Ascending aorta (tissue), 2 donors: ENCODE data around the gene FHIP1A. TPM values are rescaled to one million over a fixed set of nuclear protein-coding genes. Genes with fewer than 3 reads are reported as not detected.
"Not testable (repeated sequence)": the region's sequence is repeated elsewhere in the genome, so short reads cannot be mapped to it uniquely, and the experiment has no call there.

Experiments used
- DNase-seq, 2 donors: peaks; one replicate each; pipeline ENCODE4 v3.0.0-alpha.2; 2019; ENCODE audit warnings: low spot score in 2 of 2
- H3K27ac ChIP-seq, 2 donors: fragments of 200-600 bp; sonication (generic); one replicate each; pipeline ENCODE4 v1.5.1; 2016 to 2017; ENCODE audit warnings: mild to moderate bottlenecking in 1 of 2
- H3K27me3 ChIP-seq: fragments of 200-600 bp; sonication (generic); one replicate; pipeline ENCODE4 v1.5.1; 2017
- H3K36me3 ChIP-seq, 2 donors: fragments of 200-600 bp; sonication (generic); one replicate each; pipeline ENCODE4 v1.5.1; 2016
- H3K4me1 ChIP-seq, 2 donors: fragments of 200-600 bp; sonication (generic); one replicate each; pipeline ENCODE4 v1.5.1; 2016 to 2017; ENCODE audit warnings: mild to moderate bottlenecking in 1 of 2
- H3K4me3 ChIP-seq, 2 donors: fragments of 200-600 bp; sonication (generic); one replicate each; pipeline ENCODE4 v1.5.1; 2016 to 2017; ENCODE audit warnings: mild to moderate bottlenecking in 1 of 2
- H3K9me3 ChIP-seq, 2 donors: fragments of 200-600 bp; sonication (generic); one replicate each; pipeline ENCODE4 v1.5.1; 2016
- CTCF ChIP-seq, 3 experiments: fragments of 200-600 bp in 2 of 3; fragments of 450-650 bp in 1 of 3; sonication (generic) in 2 of 3; IDR thresholded peaks; one replicate each; pipeline ENCODE4 v1.5.1; 2016 to 2019; ENCODE audit warnings: antibody characterized with exemption in 3 of 3, mild to moderate bottlenecking in 1 of 3, moderate library complexity in 1 of 3
- intact Hi-C: fragments of 100-400 bp; cut with DNase I; formaldehyde crosslinking; loops from one replicate; pipeline ENCODE4 v1.15.1; 2023
- total RNA-seq: library from RNA; depleted of rRNA; stranded (reverse); fragments of >200 nt; gene quantifications from one replicate; pipeline ENCODE4 v1.1.0, GENCODE V29; 2016

The FHIP1A gene
- total RNA-seq, 1 donor from 2014 or later = not detected

GRCh38 chr4:151402145-151402865 lies 6.7 kb upstream of the FHIP1A start:
- no peaks in the 10 kb centered on the region for H3K4me1 ChIP-seq
- DNase-seq = no peak
- H3K9me3 ChIP-seq = no peaks in the 10 kb centered on the region
- intact Hi-C loops = no loop called here
- no peaks in the 10 kb centered on the region for H3K36me3 ChIP-seq
- TF ChIP-seq CTCF (IDR thresholded peaks at IDR 0.05) = no peak
- no peak overlapping the region for H3K4me3 ChIP-seq
- no peak overlapping the region for H3K27ac ChIP-seq
- no peaks in the 10 kb centered on the region for H3K27me3 ChIP-seq

GRCh38 chr4:151403656-151404055 lies 5.3 kb upstream of the FHIP1A start:
- TF ChIP-seq CTCF (IDR thresholded peaks at IDR 0.05) = no peak
- intact Hi-C loops = no loop called here
- Histone ChIP-seq H3K9me3 (no peaks in the 10 kb centered on the region), H3K27me3 (no peaks in the 10 kb centered on the region), H3K4me1 (peaks cover 0 to 5% of the 10 kb centered on the region in 2 donors), H3K4me3 (no peak overlapping the region), H3K27ac (no peak overlapping the region), H3K36me3 (no peaks in the 10 kb centered on the region)
- no peak for DNase-seq

- H3K4me1 ChIP-seq, H3K36me3 ChIP-seq, H3K9me3 ChIP-seq, H3K27ac ChIP-seq, DNase-seq, H3K27me3 ChIP-seq, H3K4me3 ChIP-seq: not testable (repeated sequence)
- intact Hi-C loops = loop anchor here (5.0 kb wide), 1 partner anchor 83 kb away; no protein-coding TSS in a partner anchor
Measured at GRCh38 chr4:151404802-151405201, 4.2 kb upstream of the FHIP1A start.

GRCh38 chr4:151407018-151407417 lies 2.0 kb upstream of the FHIP1A start:
- no peak for DNase-seq
- no peaks in the 10 kb centered on the region for H3K9me3 ChIP-seq
- no peak overlapping the region for H3K27ac ChIP-seq
- H3K27me3 ChIP-seq = no peaks in the 10 kb centered on the region
- no peak for TF ChIP-seq CTCF (IDR thresholded peaks at IDR 0.05)
- H3K36me3 ChIP-seq = no peaks in the 10 kb centered on the region
- H3K4me3 ChIP-seq = no peak overlapping the region
- intact Hi-C loops = loop anchor here (5.0 kb wide), 1 partner anchor 85 kb away; no protein-coding TSS in a partner anchor
- H3K4me1 ChIP-seq = peaks cover 0 to 5% of the 10 kb centered on the region in 2 donors

- peak in 1 of 2 donors; percentile 63 for DNase-seq
- Histone ChIP-seq H3K4me1 (peaks cover 0 to 5% of the 10 kb centered on the region in 2 donors), H3K9me3 (no peaks in the 10 kb centered on the region), H3K27me3 (no peaks in the 10 kb centered on the region), H3K36me3 (no peaks in the 10 kb centered on the region), H3K27ac (peak overlapping the region; percentile 2 to 19), H3K4me3 (peak overlapping the region; percentile 72 to 78)
- TF ChIP-seq CTCF (IDR thresholded peaks at IDR 0.05) = no peak
- intact Hi-C loops = loop anchor here (1.0 to 5.0 kb wide), 2 partner anchors 85 to 353 kb away; no protein-coding TSS in a partner anchor
Measured at GRCh38 chr4:151407466-151408379, 1.3 kb upstream of the FHIP1A start.

- no peak for TF ChIP-seq CTCF (IDR thresholded peaks at IDR 0.05)
Measured at GRCh38 chr4:151408380-151408629, 671 bp upstream of the FHIP1A start.

More at GRCh38 chr4:151408380-151408629, 671 bp upstream of the FHIP1A start:
- no peak for DNase-seq
- Histone ChIP-seq H3K36me3 (no peaks in the 10 kb centered on the region), H3K27ac (peak overlapping the region; percentile 2 to 42), H3K4me1 (peaks cover 0 to 5% of the 10 kb centered on the region in 2 donors), H3K9me3 (no peaks in the 10 kb centered on the region), H3K27me3 (no peaks in the 10 kb centered on the region), H3K4me3 (peak overlapping the region; percentile 72 to 78)
- intact Hi-C loops = loop anchor here (1.0 to 5.0 kb wide), 2 partner anchors 86 to 352 kb away; no protein-coding TSS in a partner anchor
